Activated naive CD8-positive, alpha-beta T cell treated with anti-CD3 and anti-CD28 coated beads, Interleukin-2, amount 10 ng/mL, durations not matched to agents 7 days and 5 days (primary cell): ENCODE measurements around the gene FRY. TPM values are rescaled to one million over a fixed set of nuclear protein-coding genes. Genes with fewer than 3 reads are reported as not detected.
A peak's percentile ranks its signal among the peaks of the same experiment; 100 is the strongest.

Experiments used
- ATAC-seq: fragments of 150-1000 bp; cut with Tn5 transposase; one replicate; pipeline ENCODE4 v1.10.0; 2021; ENCODE audit warnings: low read depth, moderate library complexity
- POLR2A ChIA-PET: fragments of 350-600 bp; sonication (Branson Sonifier 250); formaldehyde crosslinking; loops from one replicate; lab custom pipeline; 2021; ENCODE audit warnings: antibody characterized with exemption; lab: Charles Lee
- DNase-seq: peaks from one replicate; pipeline ENCODE4 v3.0.0; 2021
- H3K27ac Mint-ChIP-seq: one replicate; pipeline ENCODE4 v1.8.0; 2022; ENCODE audit warnings: mild to moderate bottlenecking, mixed read lengths
- H3K27me3 Mint-ChIP-seq: one replicate; pipeline ENCODE4 v1.8.0; 2022; ENCODE audit warnings: mild to moderate bottlenecking, moderate library complexity, mixed read lengths
- H3K36me3 Mint-ChIP-seq: one replicate; pipeline ENCODE4 v1.8.0; 2021; ENCODE audit warnings: mild to moderate bottlenecking, mixed read lengths
- H3K4me1 Mint-ChIP-seq: one replicate; pipeline ENCODE4 v1.8.0; 2021; ENCODE audit warnings: mixed read lengths
- H3K4me3 Mint-ChIP-seq: one replicate; pipeline ENCODE4 v1.8.0; 2022; ENCODE audit warnings: mild to moderate bottlenecking, moderate library complexity, mixed read lengths
- H3K9me3 Mint-ChIP-seq: one replicate; pipeline ENCODE4 v1.8.0; 2021; ENCODE audit warnings: mixed read lengths
- total RNA-seq, 2 experiments: library from RNA; stranded (reverse); gene quantifications; one replicate each; pipeline ENCODE4 v1.2.3, GENCODE V29; 2021

The FRY gene
- total RNA-seq, 2 experiments from 2014 or later = 1.4 to 3.2 TPM

DNA sequence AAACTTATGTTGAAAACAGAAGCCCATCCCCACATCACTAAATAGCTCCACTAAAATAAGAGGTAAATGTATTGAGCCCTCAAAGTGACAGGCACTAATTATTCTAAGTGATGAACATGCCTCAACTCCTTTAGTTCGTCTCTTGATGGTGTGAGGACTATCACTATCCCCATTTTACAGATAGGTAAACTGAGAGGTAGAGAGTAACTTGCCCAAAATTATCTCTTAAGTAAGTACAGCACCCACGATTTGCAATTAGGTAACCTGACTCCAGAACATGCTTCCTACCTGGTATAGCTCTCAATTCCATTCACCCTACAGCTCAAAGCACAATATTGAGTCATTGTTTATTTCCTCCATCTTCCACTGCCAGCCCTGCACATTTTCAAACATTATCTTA lies 270.9 kb downstream of the FRY start:
- POLR2A ChIA-PET = no interaction called here
- Mint-ChIP-seq H3K4me1 (peaks cover 1% of the 10 kb centered on the region), H3K27ac (no peak overlapping the region), H3K36me3 (no peaks in the 10 kb centered on the region), H3K9me3 (no peaks in the 10 kb centered on the region), H3K4me3 (no peak overlapping the region), H3K27me3 (peaks cover 14% of the 10 kb centered on the region)
- ATAC-seq = no peak
- no peak for DNase-seq

DNA sequence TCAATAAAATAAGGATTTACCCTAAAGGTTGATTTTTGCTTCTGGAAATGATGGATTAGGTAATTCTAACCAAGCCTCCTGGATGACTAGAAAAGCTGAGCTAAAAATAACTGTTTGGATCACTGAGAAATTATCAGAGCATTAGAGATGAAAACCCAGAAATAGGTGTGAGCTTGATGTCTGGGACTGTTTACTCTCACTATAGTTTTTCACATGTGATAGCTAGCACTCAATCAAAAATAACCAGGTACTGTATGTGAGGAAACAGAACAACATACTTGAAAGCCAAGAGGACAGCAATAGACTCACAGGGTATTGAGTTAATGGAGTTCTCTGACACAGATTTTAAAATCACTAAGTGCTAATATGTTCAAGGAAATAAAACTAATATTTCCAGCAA lies 274.1 kb downstream of the FRY start:
- no peak overlapping the region for H3K4me3 Mint-ChIP-seq
- H3K4me1 Mint-ChIP-seq = peaks cover 15% of the 10 kb centered on the region
- ATAC-seq (no peak), DNase-seq (no peak)
- H3K36me3 Mint-ChIP-seq = no peaks in the 10 kb centered on the region
- no peaks in the 10 kb centered on the region for H3K9me3 Mint-ChIP-seq
- POLR2A ChIA-PET = interaction anchor here (0.6 kb wide), 1 partner anchor 125 kb away, joined by 4 read pairs; no protein-coding TSS in a partner anchor
- H3K27me3 Mint-ChIP-seq = no peaks in the 10 kb centered on the region
- H3K27ac Mint-ChIP-seq = no peak overlapping the region

DNA sequence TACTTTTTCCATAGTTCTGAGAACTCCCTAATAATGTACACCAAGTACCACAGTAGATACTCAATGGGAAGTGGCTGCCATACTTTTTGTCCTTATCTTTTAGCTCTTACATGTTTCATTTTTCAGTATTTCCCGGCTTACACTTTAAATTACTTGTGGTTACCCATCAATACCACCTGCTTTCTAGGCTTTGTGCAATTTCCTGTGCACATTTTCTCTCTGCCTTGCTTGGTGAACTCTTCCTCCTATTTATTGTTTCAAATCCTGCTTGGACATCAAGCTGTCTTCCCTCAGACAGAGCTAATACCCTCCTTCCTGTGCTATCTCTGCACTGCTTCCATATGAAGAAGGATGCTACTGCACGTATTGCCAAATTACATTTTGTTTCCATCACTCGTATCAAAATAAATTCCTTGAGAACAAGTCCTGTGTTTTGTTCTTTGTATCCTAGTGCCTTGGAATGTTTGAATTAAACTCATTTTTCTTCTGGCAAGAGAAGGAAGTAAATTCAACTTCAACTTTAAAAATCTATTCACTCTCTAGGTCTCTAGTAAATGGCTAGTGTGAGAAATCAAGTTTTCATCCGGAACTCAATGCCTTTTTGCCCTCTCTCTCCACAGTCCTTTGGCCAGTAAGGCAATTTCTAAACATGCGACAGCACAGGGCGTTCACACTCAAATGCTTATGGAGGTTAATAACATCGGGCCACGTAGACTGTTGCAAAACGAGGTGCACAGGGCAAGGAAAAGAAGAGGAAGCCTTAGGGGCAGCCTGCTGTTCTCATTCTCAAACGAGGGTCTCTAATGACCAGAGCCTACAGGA lies 277.9 kb downstream of the FRY start:
- Mint-ChIP-seq H3K4me1 (peaks cover 23% of the 10 kb centered on the region), H3K9me3 (no peaks in the 10 kb centered on the region), H3K4me3 (peak overlapping the region; percentile 57), H3K27ac (peak overlapping the region; percentile 52), H3K27me3 (no peaks in the 10 kb centered on the region), H3K36me3 (no peaks in the 10 kb centered on the region)
- ATAC-seq (peak; percentile 19), DNase-seq (no peak)
- POLR2A ChIA-PET = no interaction called here

DNA sequence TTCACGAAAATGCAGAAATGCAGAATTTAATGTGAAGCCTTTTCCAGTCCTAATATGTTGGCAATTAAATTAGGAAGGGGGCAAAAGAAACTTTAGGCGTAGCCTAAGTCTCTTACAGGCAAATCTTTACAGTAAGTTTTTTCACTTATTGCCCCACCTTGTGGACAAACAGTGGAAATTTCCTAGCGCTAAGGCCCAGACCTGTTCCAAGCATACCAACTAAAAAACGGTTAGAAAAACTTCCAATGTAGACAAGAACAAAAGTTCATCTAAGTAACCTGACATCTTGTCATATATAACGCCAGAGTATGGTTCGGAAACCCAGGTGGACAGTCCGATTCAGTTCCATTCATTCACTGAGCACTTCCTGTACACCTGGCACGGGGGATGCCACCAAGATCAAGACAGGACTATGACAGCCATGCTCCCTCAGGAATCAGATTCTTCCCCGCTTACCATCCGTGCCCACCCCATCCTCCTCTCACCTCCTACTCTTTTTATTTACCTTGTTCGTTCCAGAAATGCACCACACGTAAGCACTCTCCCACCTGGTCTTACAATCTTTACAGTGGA lies 278.6 kb downstream of the FRY start:
- ATAC-seq (peak; percentile 59), DNase-seq (no peak)
- POLR2A ChIA-PET = no interaction called here
- Mint-ChIP-seq H3K36me3 (no peaks in the 10 kb centered on the region), H3K4me1 (peaks cover 28% of the 10 kb centered on the region), H3K27ac (no peak overlapping the region), H3K27me3 (no peaks in the 10 kb centered on the region), H3K4me3 (peak overlapping the region; percentile 57), H3K9me3 (no peaks in the 10 kb centered on the region)

DNA sequence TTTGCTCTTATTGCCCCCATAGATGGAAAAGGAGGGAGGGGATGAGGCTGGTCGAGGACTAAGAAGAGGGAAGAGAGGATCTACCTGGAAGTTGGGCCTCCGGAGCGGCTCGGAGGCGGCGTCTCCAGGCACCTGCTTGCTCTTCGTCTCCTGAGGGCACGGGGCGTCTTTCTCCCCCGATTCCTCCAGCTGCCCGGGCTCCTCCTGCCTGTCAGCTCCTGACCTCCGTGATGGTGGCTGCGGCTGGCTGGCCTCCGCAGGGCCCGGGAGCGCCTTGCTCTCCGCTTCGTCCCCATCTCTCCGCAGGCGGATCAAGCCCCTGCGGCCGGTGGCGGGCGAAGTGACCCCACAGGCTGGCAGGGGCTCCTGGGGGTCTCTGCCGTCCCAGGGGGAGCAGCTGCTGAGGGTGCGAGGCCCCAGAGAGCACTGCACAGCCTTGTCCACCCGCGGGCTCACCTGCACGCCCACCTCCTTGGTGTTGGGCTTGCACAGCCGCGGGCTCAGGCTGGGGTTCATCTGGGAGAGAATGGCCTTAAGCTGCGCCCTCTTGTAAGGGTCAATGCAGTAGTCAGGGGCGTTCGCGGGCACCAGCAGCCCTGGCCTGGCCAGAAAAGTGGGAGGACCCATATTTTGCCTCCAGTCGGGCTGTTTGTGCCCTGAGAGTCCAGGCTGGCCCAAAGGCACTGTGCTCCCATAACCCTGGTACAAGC lies 279.8 kb downstream of the FRY start:
- no peak overlapping the region for H3K4me3 Mint-ChIP-seq
- POLR2A ChIA-PET = no interaction called here
- H3K4me1 Mint-ChIP-seq = peaks cover 28% of the 10 kb centered on the region
- ATAC-seq = no peak
- no peaks in the 10 kb centered on the region for H3K27me3 Mint-ChIP-seq
- H3K9me3 Mint-ChIP-seq = no peaks in the 10 kb centered on the region
- no peak for DNase-seq
- no peak overlapping the region for H3K27ac Mint-ChIP-seq
- H3K36me3 Mint-ChIP-seq = no peaks in the 10 kb centered on the region

DNA sequence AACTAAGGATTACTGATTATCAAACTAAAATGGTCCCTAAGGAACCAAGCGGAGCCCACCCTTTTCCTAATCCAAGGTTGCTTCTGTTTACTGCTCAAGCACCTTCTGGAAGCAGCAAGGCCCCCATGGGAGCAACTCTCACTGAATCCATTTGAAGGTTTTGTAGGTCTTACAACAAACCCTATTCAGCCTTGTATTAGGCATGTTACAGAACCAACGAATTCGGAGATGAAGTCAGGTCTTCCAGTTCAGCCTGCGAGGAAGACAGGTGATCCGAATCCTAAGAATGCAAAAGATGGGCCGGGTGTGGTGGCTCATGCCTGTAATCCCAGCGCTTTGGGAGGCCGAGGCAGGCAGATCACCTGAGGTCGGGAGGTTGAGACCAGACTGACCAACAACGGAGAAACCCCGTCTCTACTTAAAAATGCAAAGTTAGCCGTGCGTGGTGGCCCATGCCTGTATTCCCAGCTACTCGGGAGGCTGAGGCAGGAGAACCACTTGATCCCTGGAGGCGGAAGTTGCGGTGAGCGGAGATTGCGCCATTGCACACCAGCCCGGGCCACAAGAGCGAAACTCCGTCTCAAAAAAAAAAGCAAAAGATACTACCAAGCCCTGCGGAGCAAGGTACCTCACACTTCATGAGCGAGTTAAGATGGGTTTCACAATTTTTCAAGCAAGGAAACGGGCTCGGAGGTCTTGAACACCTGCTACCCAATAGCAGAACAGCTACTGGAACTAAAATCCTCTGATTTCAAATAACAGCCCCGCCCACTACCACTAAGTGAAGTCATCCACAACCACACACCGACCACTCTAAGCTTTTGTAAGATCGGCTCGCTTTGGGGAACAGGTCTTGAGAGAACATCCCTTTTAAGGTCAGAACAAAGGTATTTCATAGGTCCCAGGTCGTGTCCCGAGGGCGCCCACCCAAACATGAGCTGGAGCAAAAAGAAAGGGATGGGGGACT lies 283.0 kb downstream of the FRY start:
- DNase-seq (no peak), ATAC-seq (peak; percentile 68)
- H3K4me3 Mint-ChIP-seq = peak overlapping the region; percentile 94
- H3K27ac Mint-ChIP-seq = peak overlapping the region; percentile 100
- H3K4me1 Mint-ChIP-seq = peaks cover 21% of the 10 kb centered on the region
- POLR2A ChIA-PET = interaction anchor here (0.6 to 2.7 kb wide), 30 partner anchors 8 to 1504 kb away, joined by 3 to 60 read pairs (median 4); partner anchors contain the start of genes FRY, N4BP2L1, N4BP2L2 and PDS5B
- peaks cover 9% of the 10 kb centered on the region for H3K36me3 Mint-ChIP-seq
- no peaks in the 10 kb centered on the region for H3K9me3 Mint-ChIP-seq
- no peaks in the 10 kb centered on the region for H3K27me3 Mint-ChIP-seq

DNA sequence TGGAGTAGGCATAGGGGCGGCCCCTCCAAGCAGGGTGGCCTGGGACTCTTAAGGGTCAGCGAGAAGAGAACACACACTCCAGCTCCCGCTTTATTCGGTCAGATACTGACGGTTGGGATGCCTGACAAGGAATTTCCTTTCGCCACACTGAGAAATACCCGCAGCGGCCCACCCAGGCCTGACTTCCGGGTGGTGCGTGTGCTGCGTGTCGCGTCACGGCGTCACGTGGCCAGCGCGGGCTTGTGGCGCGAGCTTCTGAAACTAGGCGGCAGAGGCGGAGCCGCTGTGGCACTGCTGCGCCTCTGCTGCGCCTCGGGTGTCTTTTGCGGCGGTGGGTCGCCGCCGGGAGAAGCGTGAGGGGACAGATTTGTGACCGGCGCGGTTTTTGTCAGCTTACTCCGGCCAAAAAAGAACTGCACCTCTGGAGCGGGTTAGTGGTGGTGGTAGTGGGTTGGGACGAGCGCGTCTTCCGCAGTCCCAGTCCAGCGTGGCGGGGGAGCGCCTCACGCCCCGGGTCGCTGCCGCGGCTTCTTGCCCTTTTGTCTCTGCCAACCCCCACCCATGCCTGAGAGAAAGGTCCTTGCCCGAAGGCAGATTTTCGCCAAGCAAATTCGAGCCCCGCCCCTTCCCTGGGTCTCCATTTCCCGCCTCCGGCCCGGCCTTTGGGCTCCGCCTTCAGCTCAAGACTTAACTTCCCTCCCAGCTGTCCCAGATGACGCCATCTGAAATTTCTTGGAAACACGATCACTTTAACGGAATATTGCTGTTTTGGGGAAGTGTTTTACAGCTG lies 283.9 kb downstream of the FRY start, which contains the start of the genes BRCA2 and ZAR1L:
Gene BRCA2 (plus strand): TSS at position 271 of the 790 bp plus-strand sequence. CDS start 953 bp downstream, outside the sequence.
Gene ZAR1L (minus strand): TSS at position 126 of the 790 bp plus-strand sequence. CDS start 3,438 bp downstream, outside the sequence.
- POLR2A ChIA-PET = interaction anchor here (0.6 to 2.7 kb wide), 30 partner anchors 9 to 1504 kb away, joined by 3 to 60 read pairs (median 4); partner anchors contain the start of genes FRY, N4BP2L1, N4BP2L2 and PDS5B
- peaks cover 16% of the 10 kb centered on the region for H3K36me3 Mint-ChIP-seq
- peak within 1 kb of the TSS; percentile 100 for H3K27ac Mint-ChIP-seq
- H3K27me3 Mint-ChIP-seq = no peaks in the 10 kb centered on the region
- peak; percentile 94 for ATAC-seq
- peak; percentile 90 for DNase-seq
- H3K9me3 Mint-ChIP-seq = no peaks in the 10 kb centered on the region
- peaks cover 21% of the 10 kb centered on the region for H3K4me1 Mint-ChIP-seq
- peak within 1 kb of the TSS; percentile 94 for H3K4me3 Mint-ChIP-seq

DNA sequence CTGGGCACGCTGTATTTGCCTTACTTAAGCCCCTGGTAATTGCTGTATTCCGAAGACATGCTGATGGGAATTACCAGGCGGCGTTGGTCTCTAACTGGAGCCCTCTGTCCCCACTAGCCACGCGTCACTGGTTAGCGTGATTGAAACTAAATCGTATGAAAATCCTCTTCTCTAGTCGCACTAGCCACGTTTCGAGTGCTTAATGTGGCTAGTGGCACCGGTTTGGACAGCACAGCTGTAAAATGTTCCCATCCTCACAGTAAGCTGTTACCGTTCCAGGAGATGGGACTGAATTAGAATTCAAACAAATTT lies 284.4 kb downstream of the FRY start:
- Mint-ChIP-seq H3K4me3 (peak overlapping the region; percentile 94), H3K4me1 (peaks cover 22% of the 10 kb centered on the region), H3K36me3 (peaks cover 22% of the 10 kb centered on the region), H3K27me3 (no peaks in the 10 kb centered on the region), H3K27ac (peak overlapping the region; percentile 100), H3K9me3 (no peaks in the 10 kb centered on the region)
- ATAC-seq = peak; percentile 16
- no peak for DNase-seq
- POLR2A ChIA-PET = interaction anchor here (1.1 to 2.7 kb wide), 17 partner anchors 8 to 270 kb away, joined by 3 to 60 read pairs (median 5); partner anchors contain the start of genes N4BP2L1, N4BP2L2 and PDS5B

DNA sequence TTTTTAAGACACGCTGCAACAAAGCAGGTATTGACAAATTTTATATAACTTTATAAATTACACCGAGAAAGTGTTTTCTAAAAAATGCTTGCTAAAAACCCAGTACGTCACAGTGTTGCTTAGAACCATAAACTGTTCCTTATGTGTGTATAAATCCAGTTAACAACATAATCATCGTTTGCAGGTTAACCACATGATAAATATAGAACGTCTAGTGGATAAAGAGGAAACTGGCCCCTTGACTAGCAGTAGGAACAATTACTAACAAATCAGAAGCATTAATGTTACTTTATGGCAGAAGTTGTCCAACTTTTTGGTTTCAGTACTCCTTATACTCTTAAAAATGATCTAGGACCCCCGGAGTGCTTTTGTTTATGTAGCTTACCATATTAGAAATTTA lies 284.9 kb downstream of the FRY start:
- Mint-ChIP-seq H3K9me3 (no peaks in the 10 kb centered on the region), H3K4me1 (peaks cover 22% of the 10 kb centered on the region), H3K4me3 (peak overlapping the region; percentile 94), H3K27ac (peak overlapping the region; percentile 27), H3K27me3 (no peaks in the 10 kb centered on the region), H3K36me3 (peaks cover 22% of the 10 kb centered on the region)
- no peak for DNase-seq
- POLR2A ChIA-PET = interaction anchor here (1.5 to 2.7 kb wide), 3 partner anchors 35 to 221 kb away, joined by 13 to 60 read pairs (median 29); partner anchors contain the start of genes N4BP2L1 and N4BP2L2
- ATAC-seq = no peak

DNA sequence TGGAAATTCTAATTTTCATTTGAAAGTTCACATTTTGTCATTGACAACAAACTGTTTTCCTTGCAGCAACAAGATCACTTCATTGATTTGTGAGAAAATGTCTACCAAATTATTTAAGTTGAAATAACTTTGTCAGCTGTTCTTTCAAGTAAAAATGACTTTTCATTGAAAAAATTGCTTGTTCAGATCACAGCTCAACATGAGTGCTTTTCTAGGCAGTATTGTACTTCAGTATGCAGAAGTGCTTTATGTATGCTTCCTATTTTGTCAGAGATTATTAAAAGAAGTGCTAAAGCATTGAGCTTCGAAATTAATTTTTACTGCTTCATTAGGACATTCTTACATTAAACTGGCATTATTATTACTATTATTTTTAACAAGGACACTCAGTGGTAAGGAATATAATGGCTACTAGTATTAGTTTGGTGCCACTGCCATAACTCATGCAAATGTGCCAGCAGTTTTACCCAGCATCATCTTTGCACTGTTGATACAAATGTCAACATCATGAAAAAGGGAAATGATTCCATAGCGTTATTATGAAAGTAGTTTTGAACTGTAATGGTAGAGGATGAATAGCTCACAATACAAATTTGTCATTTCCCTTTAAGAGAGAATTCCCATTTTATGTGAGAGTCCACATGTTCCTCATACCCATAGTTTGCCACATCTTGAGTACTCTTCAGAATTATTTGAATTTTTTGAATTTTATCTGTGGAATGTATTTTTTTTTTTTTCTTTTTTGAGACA lies 286.3 kb downstream of the FRY start:
- Mint-ChIP-seq H3K27me3 (no peaks in the 10 kb centered on the region), H3K27ac (no peak overlapping the region)
- POLR2A ChIA-PET = no interaction called here

DNA sequence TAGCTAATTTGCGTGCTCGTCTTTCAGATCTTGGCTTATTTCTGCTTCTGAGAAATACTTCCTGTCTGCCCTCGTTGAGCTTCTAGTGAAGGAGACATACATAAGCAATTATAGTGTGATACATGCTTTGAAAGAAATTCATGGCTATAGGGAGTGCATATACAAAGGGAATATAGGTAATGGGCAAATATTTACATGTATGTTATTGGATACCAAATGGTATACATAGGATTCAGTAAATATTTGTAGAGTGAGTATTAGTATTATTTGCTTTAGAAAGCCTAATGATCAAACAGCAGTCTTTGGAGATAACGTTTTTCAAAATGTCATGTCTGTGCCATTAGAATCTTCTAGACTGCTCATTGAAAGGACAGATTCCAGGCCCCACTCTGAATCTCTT lies 289.0 kb downstream of the FRY start:
- DNase-seq = no peak
- Mint-ChIP-seq H3K9me3 (no peaks in the 10 kb centered on the region), H3K4me1 (peaks cover 13% of the 10 kb centered on the region), H3K27me3 (no peaks in the 10 kb centered on the region), H3K4me3 (no peak overlapping the region), H3K36me3 (peaks cover 37% of the 10 kb centered on the region), H3K27ac (no peak overlapping the region)
- no peak for ATAC-seq
- POLR2A ChIA-PET = no interaction called here

More for the DNA sequence above, 286.3 kb downstream of the FRY start:
- Mint-ChIP-seq H3K4me1 (peaks cover 24% of the 10 kb centered on the region), H3K4me3 (peak overlapping the region; percentile 94), H3K36me3 (peaks cover 28% of the 10 kb centered on the region), H3K9me3 (no peaks in the 10 kb centered on the region)
- no peak for DNase-seq
- no peak for ATAC-seq
